Osteocyte (in vitro differentiated cells): ENCODE results near the gene LTB4R2. TPM values are rescaled to one million over a fixed set of nuclear protein-coding genes. Genes with fewer than 3 reads are reported as not detected.

Experiments used
- DNase-seq: peaks from one replicate; pipeline ENCODE4 v3.0.0; 2021; ENCODE audit warnings: mixed read lengths; ENCODE audit not compliant: unreplicated experiment; ENCODE audit errors: extremely low spot score
- H3K27ac Mint-ChIP-seq: one replicate; pipeline ENCODE4 v1.8.0; 2021; ENCODE audit warnings: mild to moderate bottlenecking, mixed read lengths; ENCODE audit not compliant: unreplicated experiment
- H3K27me3 Mint-ChIP-seq: one replicate; pipeline ENCODE4 v1.8.0; 2021; ENCODE audit warnings: mixed read lengths; ENCODE audit not compliant: unreplicated experiment
- H3K36me3 Mint-ChIP-seq: one replicate; pipeline ENCODE4 v1.8.0; 2021; ENCODE audit warnings: mixed read lengths; ENCODE audit not compliant: unreplicated experiment
- H3K4me1 Mint-ChIP-seq: one replicate; pipeline ENCODE4 v1.8.0; 2021; ENCODE audit warnings: mixed read lengths; ENCODE audit not compliant: unreplicated experiment
- H3K4me3 Mint-ChIP-seq: one replicate; pipeline ENCODE4 v1.8.0; 2021; ENCODE audit warnings: mild to moderate bottlenecking, moderate library complexity, mixed read lengths; ENCODE audit not compliant: unreplicated experiment
- H3K9me3 Mint-ChIP-seq: one replicate; pipeline ENCODE4 v1.8.0; 2021; ENCODE audit warnings: mixed read lengths; ENCODE audit not compliant: unreplicated experiment
- CTCF ChIP-seq: fragments of 200-600 bp; sonication (generic); IDR thresholded peaks from 2 replicates; pipeline ENCODE4 v1.5.0; 2021; ENCODE audit warnings: antibody characterized with exemption, mild to moderate bottlenecking, moderate library complexity
- total RNA-seq: library from RNA; stranded (reverse); gene quantifications from 2 replicates; pipeline ENCODE4 v1.2.1, GENCODE V29; 2021

The LTB4R2 gene
- total RNA-seq, 1 donor from 2014 or later, result 14.9 TPM

- no peak overlapping the region for H3K4me3 Mint-ChIP-seq
- H3K4me1 Mint-ChIP-seq, result peaks cover 7% of the 10 kb centered on the region
- no peak overlapping the region for H3K27ac Mint-ChIP-seq
- H3K27me3 Mint-ChIP-seq, result no peaks in the 10 kb centered on the region
- no peak for TF ChIP-seq CTCF
- no peak for DNase-seq
- H3K36me3 Mint-ChIP-seq, result peaks cover 3% of the 10 kb centered on the region
- H3K9me3 Mint-ChIP-seq, result no peaks in the 10 kb centered on the region
Measured at GRCh38 chr14:24311837-24312615, 2.1 kb downstream of the LTB4R2 start.

DNA sequence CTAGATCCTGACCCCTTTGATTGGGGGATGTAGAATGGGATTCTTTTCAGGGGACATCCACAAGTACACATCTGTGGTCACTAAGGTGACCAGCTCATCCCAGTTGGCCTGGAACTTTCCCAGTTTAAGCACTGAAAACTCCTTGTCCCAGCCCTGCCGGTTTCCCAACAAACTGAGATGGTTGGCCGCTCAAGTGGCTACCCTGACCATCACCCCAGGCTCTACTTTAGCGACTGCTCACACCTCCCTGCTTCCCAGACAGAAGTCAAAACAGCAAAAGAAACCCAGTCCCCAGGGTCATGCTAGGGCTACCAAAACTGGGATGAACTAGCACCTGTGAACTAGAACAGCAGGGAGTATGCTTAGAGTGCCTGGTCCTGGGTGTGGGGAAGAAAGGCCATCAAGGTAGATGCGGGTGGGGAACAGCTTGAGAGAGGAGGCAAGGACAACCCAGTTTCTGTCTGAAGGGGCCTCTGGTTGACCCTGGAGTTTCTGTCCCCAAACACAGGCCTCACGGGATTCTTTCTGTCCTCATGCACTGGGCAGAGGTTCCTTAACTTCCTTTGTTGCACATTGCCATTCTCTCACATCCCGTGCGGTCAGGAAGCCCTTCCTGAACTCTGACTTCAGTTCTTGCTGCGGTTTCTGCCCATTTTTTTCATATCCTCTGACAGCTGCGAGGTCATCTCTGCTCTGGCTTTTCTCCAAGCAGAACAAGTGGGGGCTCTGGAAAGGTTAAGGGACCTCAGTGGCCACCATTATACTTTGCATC lies 3.0 kb downstream of the LTB4R2 start:
- H3K36me3 Mint-ChIP-seq, result peaks cover 3% of the 10 kb centered on the region
- H3K4me1 Mint-ChIP-seq, result peaks cover 13% of the 10 kb centered on the region
- DNase-seq, result no peak

DNA sequence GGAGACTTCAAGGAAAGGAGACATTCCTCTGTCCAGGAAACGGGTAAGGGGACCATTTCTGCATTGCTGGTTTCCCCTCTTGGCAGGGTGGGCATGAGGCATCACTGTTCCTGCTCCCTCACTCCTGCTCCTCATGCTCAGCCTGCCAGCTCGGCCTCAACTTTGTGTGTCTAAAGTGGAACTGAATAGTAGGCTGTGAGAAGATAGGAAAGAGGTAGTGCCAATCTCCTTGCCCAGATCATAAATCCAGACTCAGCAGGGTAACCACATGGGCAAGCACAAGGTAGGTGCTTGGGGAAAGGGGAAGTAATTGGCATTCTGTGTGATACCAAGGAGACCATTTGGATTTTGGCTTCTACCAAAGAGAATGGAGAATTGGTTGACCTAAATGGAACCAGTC lies 4.0 kb downstream of the LTB4R2 start:
- peaks cover 3% of the 10 kb centered on the region for H3K36me3 Mint-ChIP-seq
- H3K4me1 Mint-ChIP-seq, result peaks cover 11% of the 10 kb centered on the region
- no peak for TF ChIP-seq CTCF
- no peaks in the 10 kb centered on the region for H3K27me3 Mint-ChIP-seq
- no peak overlapping the region for H3K27ac Mint-ChIP-seq
- no peak overlapping the region for H3K4me3 Mint-ChIP-seq
- DNase-seq, result no peak
- no peaks in the 10 kb centered on the region for H3K9me3 Mint-ChIP-seq

More for the DNA sequence above, 3.0 kb downstream of the LTB4R2 start:
- Mint-ChIP-seq H3K4me3 (no peak overlapping the region), H3K27ac (no peak overlapping the region), H3K27me3 (no peaks in the 10 kb centered on the region), H3K9me3 (no peaks in the 10 kb centered on the region)
- TF ChIP-seq CTCF, result no peak

DNA sequence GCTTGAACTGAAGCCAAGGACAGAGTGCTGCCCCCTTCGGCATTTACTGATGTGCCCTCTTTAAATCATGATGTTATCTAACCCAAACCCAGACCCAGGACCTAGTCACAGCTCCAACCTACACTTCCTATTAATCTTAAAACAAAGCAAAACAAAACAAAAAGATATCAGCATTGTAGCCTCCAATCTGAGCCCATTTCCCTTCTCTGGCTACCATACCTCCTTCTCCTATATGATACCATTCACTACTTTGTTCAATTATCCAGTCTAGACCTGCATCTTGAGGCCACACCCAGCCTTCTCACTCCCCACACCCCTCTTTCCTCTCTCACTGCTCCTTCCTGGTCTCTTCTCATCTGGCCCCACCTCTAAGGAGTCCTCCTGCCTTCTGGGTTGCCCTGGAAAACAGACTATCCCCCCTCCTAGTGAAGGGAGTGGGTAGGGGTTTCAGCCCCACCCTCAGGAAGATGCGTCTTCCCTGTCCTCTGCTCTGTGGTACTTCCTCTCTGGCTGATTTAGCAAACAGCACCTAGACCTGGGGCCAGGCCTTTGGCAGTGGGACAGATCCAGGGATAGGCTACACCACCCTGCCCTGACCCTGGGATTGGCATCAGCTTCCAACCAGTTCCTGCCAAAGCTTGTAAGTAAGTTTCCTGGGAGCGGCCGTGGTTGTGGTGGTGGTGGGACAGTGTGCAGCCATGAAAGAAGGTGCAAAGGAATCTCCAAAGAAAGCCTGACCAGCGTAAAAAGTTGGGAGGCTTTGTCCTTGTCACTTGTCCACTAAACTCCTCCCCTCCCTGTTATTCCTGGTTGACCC lies 4.6 kb downstream of the LTB4R2 start:
- Mint-ChIP-seq H3K27ac (no peak overlapping the region), H3K4me3 (no peak overlapping the region), H3K27me3 (no peaks in the 10 kb centered on the region), H3K36me3 (no peaks in the 10 kb centered on the region), H3K4me1 (peaks cover 11% of the 10 kb centered on the region), H3K9me3 (no peaks in the 10 kb centered on the region)
- TF ChIP-seq CTCF, result no peak
- DNase-seq, result no peak
